Activated T-cell treated with anti-CD3 and anti-CD28 coated beads, Interleukin-2, amount 50 U/mL, for 24 hours (primary cell): ENCODE results near the gene SLC1A2.

Experiments
- DNase-seq: peaks from one replicate; pipeline ENCODE4 v3.0.0-alpha.2; 2020
- H3K27ac Mint-ChIP-seq: 2 replicates; pipeline ENCODE4 v1.8.0; 2020; ENCODE audit warnings: mild to moderate bottlenecking, mixed read lengths
- H3K27me3 Mint-ChIP-seq: 2 replicates; pipeline ENCODE4 v1.8.0; 2020; ENCODE audit warnings: mixed read lengths
- H3K36me3 Mint-ChIP-seq: 2 replicates; pipeline ENCODE4 v1.8.0; 2020; ENCODE audit warnings: low read depth, mixed read lengths
- H3K4me1 Mint-ChIP-seq: 2 replicates; pipeline ENCODE4 v1.8.0; 2020; ENCODE audit warnings: low read depth, mixed read lengths
- H3K4me3 Mint-ChIP-seq: 2 replicates; pipeline ENCODE4 v1.8.0; 2020; ENCODE audit warnings: mild to moderate bottlenecking, moderate library complexity, mixed read lengths
- H3K9me3 Mint-ChIP-seq: 2 replicates; pipeline ENCODE4 v1.8.0; 2020; ENCODE audit warnings: mixed read lengths

SLC1A2 gene

GRCh38 chr11:35305670-35306382 lies 113.5 kb downstream of the SLC1A2 start:
- peak; percentile 43 for DNase-seq
- Mint-ChIP-seq H3K36me3 (no peaks in the 10 kb centered on the region), H3K9me3 (no peaks in the 10 kb centered on the region), H3K4me3 (no peak overlapping the region), H3K4me1 (peaks cover 22% of the 10 kb centered on the region), H3K27me3 (no peaks in the 10 kb centered on the region), H3K27ac (peak overlapping the region; percentile 56)

GRCh38 chr11:35304900-35305460 lies 114.4 kb downstream of the SLC1A2 start:
- Mint-ChIP-seq H3K27ac (no peak overlapping the region), H3K36me3 (no peaks in the 10 kb centered on the region), H3K9me3 (no peaks in the 10 kb centered on the region), H3K4me1 (peaks cover 22% of the 10 kb centered on the region), H3K27me3 (no peaks in the 10 kb centered on the region), H3K4me3 (no peak overlapping the region)
- DNase-seq: no peak

GRCh38 chr11:35304386-35304775 lies 115.0 kb downstream of the SLC1A2 start:
- Mint-ChIP-seq H3K27me3 (no peaks in the 10 kb centered on the region), H3K9me3 (no peaks in the 10 kb centered on the region), H3K36me3 (no peaks in the 10 kb centered on the region), H3K4me3 (no peak overlapping the region), H3K27ac (peak overlapping the region; percentile 46), H3K4me1 (peaks cover 22% of the 10 kb centered on the region)
- no peak for DNase-seq

- Mint-ChIP-seq H3K36me3 (no peaks in the 10 kb centered on the region), H3K27me3 (no peaks in the 10 kb centered on the region), H3K4me3 (no peak overlapping the region), H3K4me1 (peaks cover 22% of the 10 kb centered on the region), H3K27ac (no peak overlapping the region), H3K9me3 (no peaks in the 10 kb centered on the region)
- no peak for DNase-seq
Measured at GRCh38 chr11:35303596-35304385, 115.6 kb downstream of the SLC1A2 start.

GRCh38 chr11:35302398-35302797 lies 117.0 kb downstream of the SLC1A2 start:
- Mint-ChIP-seq H3K4me1 (peaks cover 22% of the 10 kb centered on the region), H3K27me3 (no peaks in the 10 kb centered on the region), H3K27ac (no peak overlapping the region), H3K4me3 (no peak overlapping the region), H3K9me3 (no peaks in the 10 kb centered on the region), H3K36me3 (no peaks in the 10 kb centered on the region)
- DNase-seq: no peak

GRCh38 chr11:35298369-35298768 lies 121.0 kb downstream of the SLC1A2 start:
- Mint-ChIP-seq H3K36me3 (no peaks in the 10 kb centered on the region), H3K27ac (no peak overlapping the region), H3K4me1 (peaks cover 2% of the 10 kb centered on the region)

GRCh38 chr11:35295751-35296150 lies 123.6 kb downstream of the SLC1A2 start:
- Mint-ChIP-seq H3K27me3 (no peaks in the 10 kb centered on the region), H3K4me1 (peaks cover 25% of the 10 kb centered on the region), H3K36me3 (no peaks in the 10 kb centered on the region), H3K9me3 (no peaks in the 10 kb centered on the region), H3K4me3 (no peak overlapping the region), H3K27ac (no peak overlapping the region)
- DNase-seq: no peak

More at GRCh38 chr11:35298369-35298768, 121.0 kb downstream of the SLC1A2 start:
- H3K4me3 Mint-ChIP-seq: no peak overlapping the region
- H3K27me3 Mint-ChIP-seq: no peaks in the 10 kb centered on the region
- H3K9me3 Mint-ChIP-seq: no peaks in the 10 kb centered on the region
- no peak for DNase-seq

GRCh38 chr11:35293699-35294098 lies 125.7 kb downstream of the SLC1A2 start:
- H3K27ac Mint-ChIP-seq: no peak overlapping the region
- H3K36me3 Mint-ChIP-seq: no peaks in the 10 kb centered on the region
- no peaks in the 10 kb centered on the region for H3K27me3 Mint-ChIP-seq
- no peaks in the 10 kb centered on the region for H3K9me3 Mint-ChIP-seq
- H3K4me1 Mint-ChIP-seq: peaks cover 41% of the 10 kb centered on the region
- H3K4me3 Mint-ChIP-seq: no peak overlapping the region
- DNase-seq: no peak

GRCh38 chr11:35293035-35293434 lies 126.3 kb downstream of the SLC1A2 start:
- H3K4me3 Mint-ChIP-seq: no peak overlapping the region
- no peaks in the 10 kb centered on the region for H3K27me3 Mint-ChIP-seq
- peaks cover 41% of the 10 kb centered on the region for H3K4me1 Mint-ChIP-seq
- H3K36me3 Mint-ChIP-seq: no peaks in the 10 kb centered on the region
- H3K27ac Mint-ChIP-seq: no peak overlapping the region
- H3K9me3 Mint-ChIP-seq: no peaks in the 10 kb centered on the region
- no peak for DNase-seq

GRCh38 chr11:35292279-35292678 lies 127.1 kb downstream of the SLC1A2 start:
- Mint-ChIP-seq H3K4me1 (peaks cover 41% of the 10 kb centered on the region), H3K27ac (no peak overlapping the region), H3K9me3 (no peaks in the 10 kb centered on the region), H3K4me3 (no peak overlapping the region), H3K27me3 (no peaks in the 10 kb centered on the region), H3K36me3 (no peaks in the 10 kb centered on the region)
- no peak for DNase-seq

- Mint-ChIP-seq H3K27ac (no peak overlapping the region), H3K4me3 (no peak overlapping the region), H3K4me1 (peaks cover 41% of the 10 kb centered on the region), H3K9me3 (no peaks in the 10 kb centered on the region), H3K27me3 (no peaks in the 10 kb centered on the region), H3K36me3 (no peaks in the 10 kb centered on the region)
- DNase-seq: no peak
Measured at GRCh38 chr11:35290876-35291275, 128.5 kb downstream of the SLC1A2 start.

- H3K27ac Mint-ChIP-seq: no peak overlapping the region
- DNase-seq: no peak
- no peak overlapping the region for H3K4me3 Mint-ChIP-seq
- no peaks in the 10 kb centered on the region for H3K9me3 Mint-ChIP-seq
- no peaks in the 10 kb centered on the region for H3K36me3 Mint-ChIP-seq
- H3K4me1 Mint-ChIP-seq: peaks cover 41% of the 10 kb centered on the region
- H3K27me3 Mint-ChIP-seq: no peaks in the 10 kb centered on the region
Measured at GRCh38 chr11:35289821-35290220, 129.5 kb downstream of the SLC1A2 start.

GRCh38 chr11:35288817-35289541 lies 130.4 kb downstream of the SLC1A2 start:
- no peak for DNase-seq
- Mint-ChIP-seq H3K9me3 (no peaks in the 10 kb centered on the region), H3K36me3 (no peaks in the 10 kb centered on the region), H3K4me1 (peaks cover 41% of the 10 kb centered on the region), H3K27me3 (no peaks in the 10 kb centered on the region), H3K27ac (peak overlapping the region; percentile 22), H3K4me3 (no peak overlapping the region)

GRCh38 chr11:35288309-35288708 lies 131.0 kb downstream of the SLC1A2 start:
- Mint-ChIP-seq H3K4me3 (no peak overlapping the region), H3K27ac (no peak overlapping the region), H3K4me1 (peaks cover 38% of the 10 kb centered on the region), H3K27me3 (no peaks in the 10 kb centered on the region), H3K9me3 (no peaks in the 10 kb centered on the region), H3K36me3 (no peaks in the 10 kb centered on the region)
- no peak for DNase-seq
